Myocyte (in vitro differentiated cells): ENCODE data around the gene MRI1. TPM values are rescaled to one million over a fixed set of nuclear protein-coding genes. Genes with fewer than 3 reads are reported as not detected.

ENCODE experiments used
- DNase-seq: peaks from one replicate; pipeline ENCODE4 v3.0.0-alpha.2; 2012; ENCODE audit warnings: low read depth
- total RNA-seq: library from RNA; depleted of rRNA; stranded (reverse); fragments of >200 nt; gene quantifications from 2 replicates; pipeline ENCODE4 v1.2.3, GENCODE V29; 2014

The MRI1 gene
- total RNA-seq, 1 donor from 2014 or later: 36.0 TPM

DNA sequence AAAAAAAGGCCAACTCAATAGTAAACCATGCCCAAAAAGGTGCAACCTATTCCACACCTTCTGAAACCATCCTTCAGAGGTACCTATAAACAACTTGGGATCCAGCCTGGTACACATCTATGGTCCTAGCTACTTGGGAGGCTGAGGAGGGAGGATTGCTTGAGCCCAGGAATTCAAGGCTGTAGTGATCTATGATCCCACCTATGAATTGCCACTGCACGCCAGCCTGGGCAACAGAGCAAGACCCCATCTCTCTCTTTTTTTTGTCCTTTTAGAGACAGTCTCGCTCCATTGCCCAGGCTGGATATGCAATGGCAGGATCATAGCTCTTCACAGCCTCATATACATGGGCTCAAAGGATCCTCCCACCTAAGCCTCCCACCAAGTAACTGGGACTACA lies 57.0 kb downstream of the MRI1 start:
- no peak for DNase-seq

DNA sequence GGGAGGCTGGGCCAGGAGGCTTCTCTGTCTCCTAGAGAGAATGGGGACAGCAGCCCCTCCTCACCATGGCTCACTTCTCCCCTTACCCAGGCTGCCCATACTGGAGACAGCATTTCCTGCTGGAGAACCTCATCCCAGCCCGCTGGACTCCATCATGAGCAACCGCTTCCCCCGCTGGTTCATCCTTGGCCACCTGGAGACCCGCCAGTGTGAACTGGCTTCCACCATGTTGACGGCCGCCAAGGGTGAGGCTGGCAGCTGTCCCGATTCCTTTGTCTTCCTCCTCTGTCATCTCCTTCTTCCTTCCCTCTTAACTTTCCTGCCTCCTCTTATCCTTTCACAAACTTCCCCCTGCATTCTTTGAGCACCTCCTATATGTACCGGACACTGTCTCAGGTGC lies 58.9 kb downstream of the MRI1 start:
- no peak for DNase-seq

Other genes starting within 250 kb of the MRI1 start
- gene C19orf53, start 9.9 kb downstream of the MRI1 start, total RNA-seq: 147 and 150 TPM in 2 replicates
- 6.4 and 14.9 TPM in 2 replicates for gene ZSWIM4, start 30.9 kb downstream of the MRI1 start, total RNA-seq
- gene NANOS3, start 112.6 kb downstream of the MRI1 start, total RNA-seq: 0.83 TPM in 1 of 2 replicates, not detected in the other
- 0.43 and 1.0 TPM in 2 replicates for gene BRME1, start 141.6 kb downstream of the MRI1 start, total RNA-seq
- 15.9 and 23.7 TPM in 2 replicates for gene CC2D1A, start 141.7 kb downstream of the MRI1 start, total RNA-seq
- gene PODNL1, start 173.9 kb downstream of the MRI1 start, total RNA-seq: 2.0 and 5.6 TPM in 2 replicates
- gene DCAF15, start 188.0 kb downstream of the MRI1 start, total RNA-seq: 13.7 and 15.8 TPM in 2 replicates
- 2.0 and 2.5 TPM in 2 replicates for gene RFX1, start 241.8 kb downstream of the MRI1 start, total RNA-seq